Measurements from ENCODE around the gene RFX1.

- no peak for TF ChIP-seq KLF17 (tag by site-specific recombination; IDR thresholded peaks at IDR 0.05)
- no peak for TF ChIP-seq ZNF214 (tag by site-specific recombination; IDR thresholded peaks at IDR 0.05; ENCODE audit: borderline replicate concordance)
- TF ChIP-seq YY1 (tag by site-specific recombination; IDR thresholded peaks at IDR 0.05) = no peak
- TF ChIP-seq CTCF (tag by site-specific recombination; IDR thresholded peaks at IDR 0.05) = no peak
- TF ChIP-seq ZNF792 (tag by site-specific recombination; IDR thresholded peaks at IDR 0.05) = no peak
- no peak for TF ChIP-seq ZNF398 (tag by site-specific recombination; IDR thresholded peaks at IDR 0.05)
- TF ChIP-seq ZNF292 (tag by site-specific recombination; IDR thresholded peaks at IDR 0.05; ENCODE audit: borderline replicate concordance, low read depth) = no peak
- no peak for TF ChIP-seq ZNF366 (tag by site-specific recombination; conservative IDR thresholded peaks at IDR 0.05)
- TF ChIP-seq ZNF707 (tag by site-specific recombination; IDR thresholded peaks at IDR 0.05) = no peak
These were observed 37.1 kb downstream of the RFX1 start for GRCh38 chr19:13968999-13969398.
